ENCODE measurements around the gene FOXP1. TPM values are rescaled to one million over a fixed set of nuclear protein-coding genes. Genes with fewer than 3 reads are reported as not detected.

The FOXP1 gene
- total RNA-seq, 1 donor from 2014 or later = 137 TPM

DNA sequence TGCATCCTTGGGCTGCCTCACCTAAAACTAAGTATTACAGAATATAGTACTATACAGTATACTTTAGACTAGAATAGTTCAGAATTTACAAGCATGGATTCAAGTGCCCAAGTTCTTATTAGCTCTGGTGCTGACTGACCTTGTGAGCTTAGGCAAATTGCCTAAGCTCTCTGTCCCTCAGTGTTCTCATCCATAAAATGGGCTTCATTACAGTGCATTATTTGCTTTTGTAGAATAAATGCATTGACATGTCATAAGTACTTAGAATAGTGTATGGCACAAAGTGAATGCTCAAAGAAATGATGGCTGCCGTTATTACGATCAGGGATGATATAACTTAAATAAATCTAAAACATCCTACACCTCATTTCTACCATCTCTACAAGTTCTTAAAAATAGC is 269.7 kb downstream of the FOXP1 start:
- intact Hi-C loops (cut with DNase I) = no loop called here
- no peak for DNase-seq (ENCODE audit: low spot score)
- ATAC-seq = no peak

DNA sequence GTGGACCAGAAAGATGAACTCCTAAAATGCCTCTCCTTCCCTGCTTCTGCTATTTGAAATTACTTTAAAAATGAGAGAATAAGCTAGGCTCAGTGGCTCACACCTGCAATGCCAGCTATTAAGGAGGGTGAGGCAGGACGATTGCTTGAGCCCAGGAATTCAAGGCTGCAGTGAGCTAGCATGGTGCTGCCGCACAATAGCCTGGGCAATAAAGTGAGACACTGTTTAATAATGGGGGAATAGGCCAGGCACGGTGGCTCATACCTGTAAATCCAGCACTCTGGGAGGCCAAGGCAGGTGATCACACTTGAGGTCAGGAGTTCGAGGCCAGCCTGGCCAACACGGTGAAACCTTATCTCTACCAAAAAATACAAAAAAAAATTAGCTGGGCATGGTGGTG is 271.1 kb downstream of the FOXP1 start:
- DNase-seq (ENCODE audit: low spot score) (no peak), ATAC-seq (no peak)
- intact Hi-C loops (cut with DNase I) = no loop called here

DNA sequence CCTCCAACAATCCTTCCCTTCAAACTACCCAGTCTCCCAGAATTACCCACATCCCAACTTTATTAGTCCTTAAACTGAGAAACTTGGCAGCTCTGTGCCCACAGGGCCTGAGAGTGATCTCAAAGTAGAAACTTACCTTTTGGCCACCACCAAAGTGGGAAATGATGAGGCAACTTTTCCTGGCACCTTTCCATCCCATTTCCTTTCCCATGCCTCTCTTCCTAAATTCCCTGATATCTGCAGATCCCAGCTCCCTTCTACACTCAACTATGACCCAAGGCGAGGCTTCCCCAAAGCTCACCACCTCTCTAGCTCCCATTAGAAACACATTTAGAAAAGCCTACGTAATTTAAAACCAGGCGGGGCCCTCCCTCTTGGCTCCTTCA is 271.9 kb downstream of the FOXP1 start:
- ATAC-seq = peak; percentile 25
- DNase-seq (ENCODE audit: low spot score) = no peak
- intact Hi-C loops (cut with DNase I) = no loop called here

DNA sequence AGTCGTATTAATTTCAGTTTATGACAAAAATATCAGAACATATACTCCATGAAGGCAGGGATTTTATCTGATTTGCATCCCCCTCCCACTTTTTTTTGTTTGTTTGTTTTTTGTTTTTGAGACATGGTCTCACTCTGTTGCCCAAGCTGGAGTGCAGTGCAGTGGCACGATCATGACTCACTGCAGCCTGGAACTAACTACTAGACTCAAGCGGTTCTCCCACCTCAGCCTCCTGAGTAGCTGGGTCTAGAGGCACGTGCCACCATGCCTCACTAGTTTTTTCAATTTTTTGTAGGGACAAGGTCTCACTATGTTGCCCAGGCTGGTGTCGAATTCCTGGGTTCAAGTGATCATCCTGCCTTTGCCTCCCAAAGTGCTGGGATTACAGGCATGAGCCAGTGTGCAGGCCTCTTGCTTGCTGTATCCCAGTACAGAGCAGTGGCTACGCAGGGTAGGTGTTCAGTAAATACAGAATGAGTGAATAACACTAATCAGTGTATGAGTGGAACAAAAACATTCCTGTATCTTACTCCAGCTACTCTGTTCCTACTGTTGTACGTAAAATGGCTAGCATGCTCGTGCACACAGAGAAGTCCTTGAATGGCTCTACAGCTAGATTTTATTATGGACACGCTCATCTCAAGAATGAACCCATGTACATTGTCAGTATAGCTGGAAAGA is 272.4 kb downstream of the FOXP1 start:
- no peak for DNase-seq (ENCODE audit: low spot score)
- ATAC-seq = peak; percentile 33
- intact Hi-C loops (cut with DNase I) = no loop called here

DNA sequence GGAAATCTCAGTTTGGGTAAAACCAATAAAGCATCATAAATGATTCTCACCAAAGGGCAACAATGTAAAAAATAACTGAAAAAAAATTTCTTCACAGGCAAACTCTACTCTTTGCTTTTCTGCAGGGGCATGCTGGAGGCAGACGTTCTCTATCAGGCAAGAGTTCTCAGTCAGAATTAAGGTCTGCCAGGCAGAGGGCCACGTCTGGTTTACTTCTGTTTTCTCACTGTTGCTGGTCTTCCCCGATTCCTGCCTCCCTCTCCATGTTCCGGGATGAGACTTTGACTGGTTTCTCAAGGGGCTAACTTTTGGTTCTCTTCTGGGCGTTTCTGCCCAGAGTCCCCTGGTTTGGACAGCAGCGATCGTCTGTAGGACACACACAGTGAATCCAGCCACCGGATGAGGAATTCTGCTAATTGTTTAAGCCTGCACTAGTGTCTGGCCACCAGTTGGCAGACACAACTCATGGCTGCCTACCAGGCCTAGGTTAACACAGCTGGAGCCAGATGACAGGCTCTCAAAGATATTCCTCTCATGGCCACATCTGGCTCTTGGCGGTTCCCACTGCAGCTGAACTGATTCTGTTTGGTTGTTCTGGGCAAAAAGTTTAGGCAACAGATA is 273.1 kb downstream of the FOXP1 start:
- DNase-seq (ENCODE audit: low spot score) (no peak), ATAC-seq (peak; percentile 88)
- intact Hi-C loops (cut with DNase I) = no loop called here

DNA sequence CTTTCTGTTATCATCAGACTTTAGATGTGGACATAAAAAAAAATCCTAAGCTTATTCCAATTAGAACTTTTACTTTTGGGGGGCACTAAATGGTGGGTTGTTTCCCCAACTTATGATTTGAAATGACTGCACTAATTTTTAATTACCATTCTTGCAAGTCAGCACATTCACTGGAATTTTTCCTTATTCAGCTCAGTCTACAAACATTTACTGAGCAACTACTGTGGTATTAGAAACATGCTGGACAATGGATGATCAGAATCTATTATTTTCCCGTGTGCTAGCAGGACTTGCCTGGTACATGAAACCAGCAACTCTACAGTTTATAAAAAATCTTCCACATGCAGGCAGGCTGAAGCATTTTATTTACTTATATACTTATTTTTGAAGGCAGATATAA is 273.6 kb downstream of the FOXP1 start:
- intact Hi-C loops (cut with DNase I) = no loop called here
- ATAC-seq (no peak), DNase-seq (ENCODE audit: low spot score) (no peak)

DNA sequence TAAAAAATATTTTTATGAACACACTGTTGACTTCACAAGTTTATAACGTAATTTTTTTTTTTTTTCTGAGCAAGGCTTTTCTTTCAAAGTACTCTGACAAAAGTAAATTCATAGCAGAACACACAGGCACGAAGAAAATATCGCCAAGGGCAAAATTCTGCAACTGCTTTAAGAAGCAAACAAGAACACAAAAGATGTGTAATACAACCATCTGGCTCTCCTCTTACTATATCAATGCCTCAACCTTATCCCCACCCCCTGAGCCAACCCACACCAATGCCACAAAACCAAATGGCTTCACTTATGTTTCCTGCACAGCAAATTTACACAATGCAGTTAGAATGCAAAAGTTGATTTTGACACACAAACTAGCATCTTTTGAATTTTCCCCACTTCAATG is 274.2 kb downstream of the FOXP1 start:
- intact Hi-C loops (cut with DNase I) = no loop called here
- no peak for DNase-seq (ENCODE audit: low spot score)
- ATAC-seq = no peak

DNA sequence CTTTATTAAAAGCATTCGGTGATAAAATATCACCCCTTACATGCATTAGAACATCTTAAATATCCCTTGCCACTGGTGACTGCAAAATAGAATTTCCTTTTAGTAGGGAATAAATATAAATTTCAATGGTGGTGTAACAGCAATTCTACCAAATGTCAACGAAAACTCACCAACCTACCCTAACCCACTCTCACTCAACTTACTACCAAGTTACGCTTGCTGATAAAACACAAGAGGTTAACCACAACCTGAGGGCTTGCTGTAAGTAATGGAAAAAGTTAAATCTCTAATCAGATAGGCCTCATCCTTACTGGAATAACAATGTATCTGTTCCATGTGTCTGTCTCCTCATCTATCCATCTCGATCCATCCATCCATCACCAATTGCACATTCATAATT is 274.7 kb downstream of the FOXP1 start:
- intact Hi-C loops (cut with DNase I) = no loop called here
- no peak for ATAC-seq

DNA sequence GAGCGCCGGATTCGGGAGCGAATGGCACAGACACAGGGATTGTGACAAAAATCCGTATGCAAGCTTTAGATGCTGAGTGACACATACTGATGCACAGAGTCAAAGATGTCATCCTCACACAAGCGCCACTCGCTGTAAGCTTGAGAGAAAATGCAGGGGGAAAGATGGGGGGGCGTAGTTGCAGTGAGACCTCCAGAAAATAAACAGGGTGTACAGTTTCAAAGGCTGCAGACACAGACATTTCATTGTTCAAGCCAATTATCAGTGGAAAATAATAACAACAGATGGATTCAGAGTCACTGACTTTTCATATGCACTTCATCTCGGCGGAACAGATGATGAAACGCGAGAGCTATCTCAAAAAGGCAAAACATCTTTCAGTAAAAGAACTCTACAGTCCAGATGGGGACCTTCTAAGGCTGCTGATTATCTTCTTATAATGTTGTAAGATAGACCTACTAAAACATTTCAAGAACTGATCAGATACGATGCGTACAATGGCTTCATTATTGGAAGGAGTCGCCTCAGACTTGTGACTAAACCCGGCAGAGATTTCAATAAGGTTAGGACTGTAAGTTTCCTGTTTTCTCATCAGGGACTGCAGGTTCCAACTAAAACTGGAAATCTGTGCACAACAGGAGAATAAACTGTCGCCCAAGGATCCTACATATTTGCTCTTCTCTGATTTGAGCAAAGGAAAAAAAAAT is 275.4 kb downstream of the FOXP1 start:
- ATAC-seq = no peak
- intact Hi-C loops (cut with DNase I) = no loop called here
- no peak for DNase-seq (ENCODE audit: low spot score)

More for the DNA sequence above, 274.7 kb downstream of the FOXP1 start:
- DNase-seq (ENCODE audit: low spot score) = no peak

DNA sequence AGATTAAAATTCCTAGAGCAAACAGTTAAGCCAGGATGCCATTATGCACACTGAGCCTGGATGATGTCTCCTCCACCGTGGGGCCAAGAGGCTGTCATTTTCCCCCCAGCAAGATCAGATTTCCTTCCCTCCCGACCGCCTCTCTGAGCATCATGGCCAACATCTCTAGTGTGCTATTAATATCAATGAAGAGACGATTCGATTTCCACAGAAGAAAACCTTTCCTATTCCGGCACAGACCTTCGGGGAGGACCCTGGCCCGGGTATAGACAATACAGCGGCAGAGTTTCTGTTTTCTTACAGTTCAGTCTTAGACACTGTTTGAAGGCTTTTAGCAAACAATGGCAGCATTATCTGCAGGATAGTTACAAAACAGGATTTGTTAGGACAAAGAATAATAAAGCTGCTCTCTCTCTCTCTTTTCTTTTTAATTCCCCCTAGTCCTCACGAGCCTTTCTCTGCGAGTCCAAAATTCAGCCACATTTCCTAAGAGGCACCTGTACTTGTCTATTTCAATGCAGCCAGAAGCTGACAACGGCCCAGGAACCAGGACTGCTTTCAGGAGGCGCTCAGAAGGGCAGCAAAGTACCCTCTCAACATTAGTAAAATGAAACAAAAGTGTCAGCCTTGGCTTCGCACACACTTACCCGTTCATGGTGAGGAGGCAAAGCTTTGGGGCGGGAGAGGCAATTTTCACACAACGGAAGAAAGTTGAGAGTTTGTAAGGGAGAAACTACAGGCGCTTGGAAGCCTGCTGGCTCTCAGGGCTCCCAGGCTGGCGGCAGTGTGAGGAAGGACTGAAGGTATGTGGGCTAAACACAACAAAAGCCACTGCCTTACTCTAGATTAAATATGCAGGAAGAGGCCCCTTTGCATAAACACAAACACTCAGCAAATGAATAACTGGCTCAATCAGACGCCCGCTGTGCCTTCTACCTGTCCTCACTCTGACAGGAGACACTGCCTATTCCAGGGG is 278.0 kb downstream of the FOXP1 start:
- ATAC-seq (peak; percentile 81), DNase-seq (ENCODE audit: low spot score) (no peak)
- intact Hi-C loops (cut with DNase I) = no loop called here

DNA sequence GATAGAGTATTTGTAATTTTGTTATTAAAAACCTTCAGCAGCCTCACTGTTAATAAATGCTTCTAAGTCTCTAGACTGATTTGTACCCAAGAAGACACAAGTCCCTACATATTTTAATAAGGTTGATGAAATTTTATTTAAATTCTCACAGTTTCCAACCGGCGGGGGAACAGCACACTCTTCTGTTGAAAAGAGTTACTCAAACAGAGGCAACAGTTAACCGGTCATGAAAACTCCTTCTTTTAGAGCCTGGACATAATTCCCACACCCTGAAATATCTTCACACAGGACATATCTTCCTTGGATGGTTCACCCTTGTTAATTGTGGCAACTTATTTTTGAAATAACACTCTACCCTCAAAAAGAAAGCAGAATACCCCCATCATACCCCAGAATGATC is 278.8 kb downstream of the FOXP1 start:
- DNase-seq (ENCODE audit: low spot score) (no peak), ATAC-seq (peak; percentile 89)
- intact Hi-C loops (cut with DNase I) = no loop called here

DNA sequence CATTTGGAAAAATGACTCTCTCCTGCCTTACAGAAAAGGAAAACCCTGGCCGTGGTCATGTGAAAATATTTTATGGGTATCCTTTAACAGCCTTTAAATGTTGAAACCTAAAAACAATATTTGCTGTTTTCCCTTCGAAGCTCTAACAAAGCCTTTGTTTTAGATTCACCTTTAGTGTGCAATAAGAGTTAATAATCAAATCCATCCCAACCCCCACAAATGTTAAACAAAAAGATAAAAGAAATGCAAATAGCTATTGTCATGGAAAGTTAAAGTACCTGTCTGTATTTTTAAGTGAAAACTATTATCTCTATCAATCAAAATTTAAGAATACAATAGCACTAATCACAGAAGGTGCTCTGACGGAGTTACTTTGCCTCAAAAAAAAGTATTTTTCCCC is 279.3 kb downstream of the FOXP1 start:
- DNase-seq (ENCODE audit: low spot score) (no peak), ATAC-seq (no peak)
- intact Hi-C loops (cut with DNase I) = no loop called here

DNA sequence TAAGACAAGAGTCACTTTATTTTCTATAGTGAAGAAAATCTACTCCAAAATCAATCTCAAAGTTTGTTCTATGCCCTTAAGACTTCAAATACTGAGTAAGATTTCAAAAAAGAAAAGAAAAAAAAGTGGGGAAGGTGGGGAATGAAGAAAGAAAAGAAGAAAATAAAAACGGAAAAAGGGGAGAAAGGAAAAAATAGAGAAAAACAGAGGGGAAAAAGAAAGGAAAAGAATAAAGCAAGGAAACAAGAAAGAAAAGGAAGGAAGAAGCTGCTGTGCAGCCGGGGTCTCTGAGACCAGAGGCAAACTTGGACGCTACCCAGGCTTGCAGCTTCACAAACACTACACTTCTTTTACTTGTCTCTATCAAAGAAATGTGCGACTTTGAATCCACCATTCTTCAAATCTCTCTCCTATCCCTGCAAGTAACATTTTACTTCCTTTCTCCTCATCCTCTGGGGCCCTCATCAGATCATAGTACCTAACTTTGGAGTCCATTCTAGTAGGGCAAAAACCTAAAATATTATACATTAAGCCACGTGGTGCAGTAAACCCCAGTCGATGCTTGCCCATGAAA is 279.8 kb downstream of the FOXP1 start:
- DNase-seq (ENCODE audit: low spot score) (no peak), ATAC-seq (no peak)
- intact Hi-C loops (cut with DNase I) = no loop called here

DNA sequence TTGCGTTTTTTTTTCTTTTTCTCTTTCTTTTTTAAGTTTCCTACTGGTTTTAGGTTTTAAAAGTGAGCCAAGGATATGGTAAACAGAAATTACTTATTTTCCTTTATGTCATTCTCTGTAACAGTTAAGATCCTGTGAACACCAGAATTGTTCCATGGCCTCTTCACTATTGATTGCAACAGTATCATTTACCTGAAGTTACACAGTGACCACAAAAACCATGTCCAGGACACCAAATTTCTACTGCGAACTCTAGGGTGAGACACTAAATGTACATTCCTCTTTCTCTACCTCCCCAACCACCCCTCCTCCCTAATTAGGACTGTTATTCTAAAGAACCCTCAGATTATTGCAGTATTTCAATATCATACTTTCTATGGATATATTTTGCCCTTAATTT is 280.9 kb downstream of the FOXP1 start:
- DNase-seq (ENCODE audit: low spot score) (no peak), ATAC-seq (no peak)
- intact Hi-C loops (cut with DNase I) = no loop called here

DNA sequence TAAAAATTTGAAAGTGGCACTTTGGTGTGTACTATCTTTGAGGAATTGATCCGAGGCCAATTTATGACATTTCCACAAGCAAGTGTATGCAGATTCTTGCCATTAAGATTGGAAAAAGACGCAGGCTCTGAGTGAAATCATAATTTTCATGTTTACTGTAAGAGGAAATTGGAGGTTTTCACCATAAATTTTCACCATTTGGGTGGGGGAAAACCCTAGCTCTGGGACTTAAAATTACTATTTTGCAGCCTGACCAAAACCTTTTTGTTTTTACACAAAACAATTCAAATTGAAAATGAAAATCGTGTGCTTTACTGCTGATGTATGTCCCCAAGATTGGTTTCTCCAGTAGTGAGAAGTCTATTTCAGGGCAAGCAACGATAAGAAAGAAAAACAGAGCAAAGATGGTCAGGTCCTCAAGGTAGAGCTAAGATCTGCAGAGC is 282.6 kb downstream of the FOXP1 start:
- DNase-seq (ENCODE audit: low spot score) (no peak), ATAC-seq (no peak)
- intact Hi-C loops (cut with DNase I) = no loop called here

DNA sequence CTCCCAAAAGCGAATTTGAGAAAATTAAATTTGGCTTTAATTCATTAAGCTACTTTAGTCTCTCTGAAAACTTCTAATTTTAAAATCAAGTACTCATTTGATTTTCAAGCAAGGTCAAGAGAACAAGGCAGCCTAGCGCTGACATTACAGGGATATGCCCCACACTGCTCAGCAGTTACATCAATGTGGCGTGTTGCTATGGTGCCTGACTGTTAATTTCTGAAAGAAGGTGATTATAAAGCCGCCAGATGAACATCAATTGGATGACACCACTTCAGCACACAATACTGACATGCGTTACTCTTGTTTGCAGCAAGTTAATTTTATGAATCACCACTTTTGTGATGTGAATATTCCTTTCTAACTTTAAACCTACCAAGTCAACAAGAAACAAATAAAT is 284.4 kb downstream of the FOXP1 start:
- intact Hi-C loops (cut with DNase I) = no loop called here
- DNase-seq (ENCODE audit: low spot score) (no peak), ATAC-seq (no peak)

DNA sequence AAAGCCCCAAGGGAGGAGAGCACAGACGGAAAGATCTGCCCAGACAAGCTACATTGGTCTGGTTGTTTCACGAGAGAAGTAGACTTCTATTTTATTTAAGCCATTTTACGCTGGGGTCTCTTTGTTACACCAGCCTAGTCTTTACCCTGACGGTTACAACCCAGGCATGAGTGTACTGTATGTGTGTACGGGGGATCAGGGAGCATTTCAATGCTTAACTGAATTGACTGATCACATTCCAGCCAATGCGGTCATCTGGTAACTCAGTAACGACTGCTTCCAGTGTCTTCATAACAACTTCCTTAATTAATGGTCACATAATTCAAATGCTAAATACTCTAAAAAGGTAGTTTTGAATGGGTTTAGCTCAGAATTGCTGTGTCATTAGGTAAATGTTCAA is 288.6 kb downstream of the FOXP1 start:
- no peak for DNase-seq (ENCODE audit: low spot score)
- no peak for ATAC-seq
- intact Hi-C loops (cut with DNase I) = no loop called here

DNA sequence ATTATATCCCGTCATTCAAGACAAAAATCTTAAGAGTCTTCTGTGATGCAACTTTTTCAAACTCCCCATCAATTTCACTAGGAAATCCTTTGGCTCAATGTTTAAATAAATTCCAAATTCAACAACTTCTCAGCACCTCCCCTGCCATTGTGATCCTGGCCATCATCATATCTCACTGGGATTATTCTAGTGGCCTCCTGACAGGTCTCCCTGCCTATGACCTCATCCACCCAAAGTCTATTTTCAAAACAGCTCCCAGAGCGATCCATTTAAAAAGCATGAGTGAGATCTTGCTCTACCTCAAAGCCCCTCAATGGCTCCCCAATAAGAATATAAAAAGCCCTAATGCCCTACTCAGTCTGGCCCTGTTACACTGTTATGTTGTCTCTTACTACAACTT is 293.2 kb downstream of the FOXP1 start:
- intact Hi-C loops (cut with DNase I) = no loop called here
- DNase-seq (ENCODE audit: low spot score) = no peak
- ATAC-seq = no peak

DNA sequence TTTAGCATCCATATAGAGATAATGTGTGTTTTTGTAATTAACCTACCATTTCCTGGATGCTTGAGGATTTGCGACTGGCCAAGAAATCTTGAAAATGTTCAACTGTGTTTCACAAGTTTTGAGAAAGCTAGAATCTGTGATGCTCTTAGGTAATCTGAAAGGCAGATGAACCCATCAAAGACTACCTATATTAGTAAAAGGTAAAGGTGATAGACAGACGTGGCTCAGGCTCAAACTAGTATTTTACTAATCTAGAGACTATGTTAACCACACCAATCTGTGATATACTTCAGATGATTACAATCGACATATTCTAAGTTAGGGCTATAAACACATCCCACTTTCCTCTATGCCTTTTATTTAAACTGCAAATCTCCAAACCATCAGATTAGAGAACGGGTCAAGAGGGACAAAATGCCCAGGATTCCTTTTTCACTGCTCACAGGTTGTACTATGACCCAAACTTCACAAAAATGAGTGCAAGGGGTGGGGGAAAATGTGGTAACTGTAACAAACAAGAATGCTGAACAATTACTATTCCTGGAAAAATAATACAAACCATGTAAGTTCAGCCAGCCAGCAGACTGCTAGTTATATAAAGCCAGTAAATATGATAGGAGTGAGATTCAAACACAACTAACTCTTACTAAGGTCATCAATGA is 295.1 kb downstream of the FOXP1 start:
- intact Hi-C loops (cut with DNase I) = no loop called here

More for the DNA sequence above, 295.1 kb downstream of the FOXP1 start:
- no peak for DNase-seq (ENCODE audit: low spot score)
- ATAC-seq = no peak
